ENCODE data around the gene UBE2A.

UBE2A gene

GRCh38 chrX:119574394-119575266 lies at the start of gene UBE2A:
Gene UBE2A (plus strand): TSS chrX:119574563. CDS start chrX:119574712, 149 bp downstream.
- H3K9me3 Mint-ChIP-seq, result no peaks in the 10 kb centered on the region
- DNase-seq, result peak; percentile 90
- peaks cover 23% of the 10 kb centered on the region for H3K27me3 Mint-ChIP-seq
- H3K36me3 Mint-ChIP-seq (ENCODE audit: low read depth), result peaks cover 25% of the 10 kb centered on the region
- H3K4me1 Mint-ChIP-seq (ENCODE audit: low read depth), result peaks cover 33% of the 10 kb centered on the region
- peak within 1 kb of the TSS; percentile 89 for H3K27ac Mint-ChIP-seq
- peak within 1 kb of the TSS; percentile 86 for H3K4me3 Mint-ChIP-seq

GRCh38 chrX:119529345-119530276 lies 44.8 kb upstream of the UBE2A start:
- no peak overlapping the region for H3K27ac Mint-ChIP-seq
- no peaks in the 10 kb centered on the region for H3K9me3 Mint-ChIP-seq
- H3K4me1 Mint-ChIP-seq (ENCODE audit: low read depth), result no peaks in the 10 kb centered on the region
- no peak overlapping the region for H3K4me3 Mint-ChIP-seq
- no peaks in the 10 kb centered on the region for H3K36me3 Mint-ChIP-seq (ENCODE audit: low read depth)
- peaks cover 2% of the 10 kb centered on the region for H3K27me3 Mint-ChIP-seq
- no peak for DNase-seq

GRCh38 chrX:119537487-119537886 lies 36.9 kb upstream of the UBE2A start:
- H3K36me3 Mint-ChIP-seq (ENCODE audit: low read depth), result peaks cover 40% of the 10 kb centered on the region

GRCh38 chrX:119539872-119540271 lies 34.5 kb upstream of the UBE2A start:
- Mint-ChIP-seq H3K4me3 (no peak overlapping the region), H3K36me3 (ENCODE audit: low read depth) (peaks cover 40% of the 10 kb centered on the region), H3K9me3 (no peaks in the 10 kb centered on the region), H3K27ac (no peak overlapping the region), H3K27me3 (no peaks in the 10 kb centered on the region), H3K4me1 (ENCODE audit: low read depth) (no peaks in the 10 kb centered on the region)
- DNase-seq, result no peak

More at GRCh38 chrX:119537487-119537886, 36.9 kb upstream of the UBE2A start:
- H3K27ac Mint-ChIP-seq, result no peak overlapping the region
- no peak for DNase-seq
- peaks cover 2% of the 10 kb centered on the region for H3K27me3 Mint-ChIP-seq
- no peaks in the 10 kb centered on the region for H3K4me1 Mint-ChIP-seq (ENCODE audit: low read depth)
- H3K4me3 Mint-ChIP-seq, result no peak overlapping the region
- H3K9me3 Mint-ChIP-seq, result no peaks in the 10 kb centered on the region

- H3K4me3 Mint-ChIP-seq, result no peak overlapping the region
These were observed 33.2 kb upstream of the UBE2A start for GRCh38 chrX:119541188-119541587.

GRCh38 chrX:119549327-119550016 lies 24.9 kb upstream of the UBE2A start:
- H3K27ac Mint-ChIP-seq, result no peak overlapping the region
- H3K9me3 Mint-ChIP-seq, result no peaks in the 10 kb centered on the region

More at GRCh38 chrX:119541188-119541587, 33.2 kb upstream of the UBE2A start:
- Mint-ChIP-seq H3K27ac (no peak overlapping the region), H3K9me3 (no peaks in the 10 kb centered on the region), H3K27me3 (no peaks in the 10 kb centered on the region), H3K36me3 (ENCODE audit: low read depth) (peaks cover 40% of the 10 kb centered on the region), H3K4me1 (ENCODE audit: low read depth) (no peaks in the 10 kb centered on the region)
- DNase-seq, result no peak

GRCh38 chrX:119552508-119552907 lies 21.9 kb upstream of the UBE2A start:
- H3K27ac Mint-ChIP-seq, result no peak overlapping the region
- H3K9me3 Mint-ChIP-seq, result no peaks in the 10 kb centered on the region
- peaks cover 37% of the 10 kb centered on the region for H3K36me3 Mint-ChIP-seq (ENCODE audit: low read depth)
- no peak for DNase-seq
- no peaks in the 10 kb centered on the region for H3K27me3 Mint-ChIP-seq
- H3K4me3 Mint-ChIP-seq, result no peak overlapping the region
- peaks cover 13% of the 10 kb centered on the region for H3K4me1 Mint-ChIP-seq (ENCODE audit: low read depth)

More at GRCh38 chrX:119549327-119550016, 24.9 kb upstream of the UBE2A start:
- Mint-ChIP-seq H3K27me3 (no peaks in the 10 kb centered on the region), H3K4me3 (no peak overlapping the region), H3K4me1 (ENCODE audit: low read depth) (peaks cover 14% of the 10 kb centered on the region), H3K36me3 (ENCODE audit: low read depth) (peaks cover 19% of the 10 kb centered on the region)
- no peak for DNase-seq

- peaks cover 16% of the 10 kb centered on the region for H3K4me1 Mint-ChIP-seq (ENCODE audit: low read depth)
- H3K27me3 Mint-ChIP-seq, result peaks cover 6% of the 10 kb centered on the region
These were observed 9.2 kb upstream of the UBE2A start, which contains the start of gene STEEP1 for GRCh38 chrX:119565107-119565663. Gene STEEP1 (minus strand): TSS chrX:119565409. CDS start chrX:119565355, 54 bp downstream.

GRCh38 chrX:119570351-119570835 lies 4.0 kb upstream of the UBE2A start:
- Mint-ChIP-seq H3K27me3 (peaks cover 16% of the 10 kb centered on the region), H3K27ac (no peak overlapping the region), H3K4me3 (no peak overlapping the region), H3K4me1 (ENCODE audit: low read depth) (peaks cover 13% of the 10 kb centered on the region), H3K9me3 (no peaks in the 10 kb centered on the region), H3K36me3 (ENCODE audit: low read depth) (peaks cover 4% of the 10 kb centered on the region)
- DNase-seq, result no peak

More at GRCh38 chrX:119565107-119565663, 9.2 kb upstream of the UBE2A start, which contains the start of gene STEEP1:
- no peaks in the 10 kb centered on the region for H3K9me3 Mint-ChIP-seq
- H3K36me3 Mint-ChIP-seq (ENCODE audit: low read depth), result peaks cover 13% of the 10 kb centered on the region
- peak within 1 kb of the TSS; percentile 95 for H3K4me3 Mint-ChIP-seq
- peak; percentile 86 for DNase-seq
- peak within 1 kb of the TSS; percentile 94 for H3K27ac Mint-ChIP-seq

- Mint-ChIP-seq H3K27ac (no peak overlapping the region), H3K36me3 (ENCODE audit: low read depth) (peaks cover 21% of the 10 kb centered on the region), H3K27me3 (peaks cover 23% of the 10 kb centered on the region), H3K9me3 (no peaks in the 10 kb centered on the region), H3K4me1 (ENCODE audit: low read depth) (peaks cover 25% of the 10 kb centered on the region), H3K4me3 (peak overlapping the region; percentile 86)
- no peak for DNase-seq
These were observed 1.1 kb upstream of the UBE2A start for GRCh38 chrX:119573222-119573621.

- Mint-ChIP-seq H3K9me3 (no peaks in the 10 kb centered on the region), H3K27ac (peak overlapping the region; percentile 88), H3K36me3 (ENCODE audit: low read depth) (peaks cover 25% of the 10 kb centered on the region), H3K4me3 (peak overlapping the region; percentile 86), H3K27me3 (peaks cover 25% of the 10 kb centered on the region), H3K4me1 (ENCODE audit: low read depth) (peaks cover 28% of the 10 kb centered on the region)
- no peak for DNase-seq
These were observed 446 bp upstream of the UBE2A start for GRCh38 chrX:119573840-119574393.

GRCh38 chrX:119579414-119579813 lies 5.1 kb downstream of the UBE2A start:
- Mint-ChIP-seq H3K36me3 (ENCODE audit: low read depth) (peaks cover 42% of the 10 kb centered on the region), H3K4me3 (no peak overlapping the region), H3K4me1 (ENCODE audit: low read depth) (peaks cover 36% of the 10 kb centered on the region), H3K27ac (no peak overlapping the region), H3K27me3 (peaks cover 12% of the 10 kb centered on the region), H3K9me3 (no peaks in the 10 kb centered on the region)
- DNase-seq, result no peak

GRCh38 chrX:119583431-119584059 lies 9.2 kb downstream of the UBE2A start:
- Mint-ChIP-seq H3K4me3 (no peak overlapping the region), H3K4me1 (ENCODE audit: low read depth) (peaks cover 20% of the 10 kb centered on the region), H3K27ac (peak overlapping the region; percentile 23), H3K27me3 (peaks cover 2% of the 10 kb centered on the region), H3K9me3 (no peaks in the 10 kb centered on the region), H3K36me3 (ENCODE audit: low read depth) (peaks cover 51% of the 10 kb centered on the region)
- no peak for DNase-seq

Measured in activated T-cell treated with anti-CD3 and anti-CD28 coated beads, Interleukin-2, amount 50 U/mL, for 24 hours (primary cell).